ENCODE results near the gene DSE.

- TF ChIP-seq, protein P1, sequence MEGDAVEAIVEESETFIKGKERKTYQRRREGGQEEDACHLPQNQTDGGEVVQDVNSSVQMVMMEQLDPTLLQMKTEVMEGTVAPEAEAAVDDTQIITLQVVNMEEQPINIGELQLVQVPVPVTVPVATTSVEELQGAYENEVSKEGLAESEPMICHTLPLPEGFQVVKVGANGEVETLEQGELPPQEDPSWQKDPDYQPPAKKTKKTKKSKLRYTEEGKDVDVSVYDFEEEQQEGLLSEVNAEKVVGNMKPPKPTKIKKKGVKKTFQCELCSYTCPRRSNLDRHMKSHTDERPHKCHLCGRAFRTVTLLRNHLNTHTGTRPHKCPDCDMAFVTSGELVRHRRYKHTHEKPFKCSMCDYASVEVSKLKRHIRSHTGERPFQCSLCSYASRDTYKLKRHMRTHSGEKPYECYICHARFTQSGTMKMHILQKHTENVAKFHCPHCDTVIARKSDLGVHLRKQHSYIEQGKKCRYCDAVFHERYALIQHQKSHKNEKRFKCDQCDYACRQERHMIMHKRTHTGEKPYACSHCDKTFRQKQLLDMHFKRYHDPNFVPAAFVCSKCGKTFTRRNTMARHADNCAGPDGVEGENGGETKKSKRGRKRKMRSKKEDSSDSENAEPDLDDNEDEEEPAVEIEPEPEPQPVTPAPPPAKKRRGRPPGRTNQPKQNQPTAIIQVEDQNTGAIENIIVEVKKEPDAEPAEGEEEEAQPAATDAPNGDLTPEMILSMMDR (IDR thresholded peaks at IDR 0.05) = no peak
- TF ChIP-seq POLR2AphosphoS5 (IDR thresholded peaks at IDR 0.05) (no peak), EP300 (IDR thresholded peaks at IDR 0.05; ENCODE audit: low read depth) (no peak), POLR2A (IDR thresholded peaks at IDR 0.05) (no peak)
Measured at GRCh38 chr6:116445102-116445501, 74.4 kb downstream of the DSE start.
